Sigmoid colon (tissue), 4 donors: ENCODE measurements around the gene C6orf62.

ENCODE experiments used
- EP300 ChIP-seq, 4 donors: sonication (generic); formaldehyde crosslinking; IDR thresholded peaks; one replicate each; pipeline ENCODE4 v1.6.1; 2017; ENCODE audit warnings: antibody characterized with exemption in 4 of 4
- POLR2A ChIP-seq, 2 donors: fragments of 450-650 bp; IDR thresholded peaks; one replicate each; pipeline ENCODE4 v1.6.1; 2016; ENCODE audit warnings: antibody characterized with exemption in 2 of 2, mild to moderate bottlenecking in 2 of 2, moderate library complexity in 2 of 2
- POLR2AphosphoS5 ChIP-seq, 4 donors: sonication (generic); formaldehyde crosslinking; IDR thresholded peaks; one replicate each; pipeline ENCODE4 v1.6.1; 2017; ENCODE audit warnings: antibody characterized with exemption in 4 of 4
- TF ChIP-seq, protein P1 (sequence below), 4 experiments: fragments of 450-650 bp in 3 of 4; fragments of 200-600 bp in 1 of 4; IDR thresholded peaks; one replicate each; pipeline ENCODE4 v1.5.1; 2016 to 2019; ENCODE audit warnings: antibody characterized with exemption in 4 of 4, mild to moderate bottlenecking in 3 of 4, moderate library complexity in 2 of 4

DNA sequence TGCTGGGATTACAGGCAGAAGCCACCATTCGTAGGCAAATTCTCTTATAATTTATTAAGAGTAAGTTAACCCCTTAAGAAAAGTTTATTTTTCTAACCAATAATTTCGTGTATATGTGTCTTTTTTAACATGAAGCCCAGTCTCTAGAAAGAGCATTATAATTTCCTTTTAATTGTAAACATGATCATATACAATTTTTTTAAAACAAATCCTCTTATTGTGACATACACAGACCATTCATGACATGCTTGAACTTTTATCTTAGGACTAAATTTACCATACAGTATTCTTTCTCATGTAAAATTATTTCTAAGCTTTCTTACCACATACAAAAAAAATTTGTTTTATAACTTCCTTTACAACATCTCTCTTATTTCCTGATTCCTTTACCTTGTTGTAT, 45.3 kb downstream of the C6orf62 start:
- TF ChIP-seq, protein P1, sequence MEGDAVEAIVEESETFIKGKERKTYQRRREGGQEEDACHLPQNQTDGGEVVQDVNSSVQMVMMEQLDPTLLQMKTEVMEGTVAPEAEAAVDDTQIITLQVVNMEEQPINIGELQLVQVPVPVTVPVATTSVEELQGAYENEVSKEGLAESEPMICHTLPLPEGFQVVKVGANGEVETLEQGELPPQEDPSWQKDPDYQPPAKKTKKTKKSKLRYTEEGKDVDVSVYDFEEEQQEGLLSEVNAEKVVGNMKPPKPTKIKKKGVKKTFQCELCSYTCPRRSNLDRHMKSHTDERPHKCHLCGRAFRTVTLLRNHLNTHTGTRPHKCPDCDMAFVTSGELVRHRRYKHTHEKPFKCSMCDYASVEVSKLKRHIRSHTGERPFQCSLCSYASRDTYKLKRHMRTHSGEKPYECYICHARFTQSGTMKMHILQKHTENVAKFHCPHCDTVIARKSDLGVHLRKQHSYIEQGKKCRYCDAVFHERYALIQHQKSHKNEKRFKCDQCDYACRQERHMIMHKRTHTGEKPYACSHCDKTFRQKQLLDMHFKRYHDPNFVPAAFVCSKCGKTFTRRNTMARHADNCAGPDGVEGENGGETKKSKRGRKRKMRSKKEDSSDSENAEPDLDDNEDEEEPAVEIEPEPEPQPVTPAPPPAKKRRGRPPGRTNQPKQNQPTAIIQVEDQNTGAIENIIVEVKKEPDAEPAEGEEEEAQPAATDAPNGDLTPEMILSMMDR (IDR thresholded peaks at IDR 0.05) = no peak
- no peak for TF ChIP-seq POLR2AphosphoS5 (IDR thresholded peaks at IDR 0.05)
- TF ChIP-seq EP300 (IDR thresholded peaks at IDR 0.05) = no peak
- no peak for TF ChIP-seq POLR2A (IDR thresholded peaks at IDR 0.05)
